Body of pancreas (tissue), 4 donors: ENCODE measurements around the gene RAP1GAP2. TPM values are rescaled to one million over a fixed set of nuclear protein-coding genes. Genes with fewer than 3 reads are reported as not detected.
"Not testable (repeated sequence)": the region's sequence is repeated elsewhere in the genome, so short reads cannot be mapped to it uniquely, and the experiment has no call there.

Source experiments
- ATAC-seq: fragments of 150-250 bp; one replicate; pipeline ENCODE4 v1.9.1; 2016
- DNase-seq, 4 donors: peaks; one replicate each; pipeline ENCODE4 v3.0.0-alpha.2; 2019
- H3K27ac ChIP-seq, 4 donors: fragments of 200-600 bp; sonication (generic); 1 replicate in 3 of 4; 2 replicates in 1 of 4; pipeline versions ENCODE4 v1.5.1 to v1.6.1; 2016 to 2019; ENCODE audit warnings: mild to moderate bottlenecking in 1 of 4, mixed read lengths in 1 of 4, moderate library complexity in 1 of 4
- H3K27me3 ChIP-seq, 2 donors: fragments of 200-600 bp; sonication (generic); one replicate each; pipeline ENCODE4 v1.6.0; 2016; ENCODE audit warnings: mild to moderate bottlenecking in 1 of 2
- H3K36me3 ChIP-seq, 2 donors: fragments of 200-600 bp; sonication (generic); replicated peaks in 1 of 2; 2 replicates each; pipeline ENCODE4 v1.5.1; 2016; ENCODE audit warnings: low read depth in 2 of 2; ENCODE audit not compliant: insufficient read depth in 1 of 2
- H3K4me1 ChIP-seq: fragments of 200-600 bp; sonication (generic); one replicate; pipeline ENCODE4 v1.6.0; 2016
- H3K4me3 ChIP-seq, 2 donors: fragments of 200-600 bp; sonication (generic); 1 replicate in 1 of 2; 2 replicates in 1 of 2; pipeline ENCODE4 v1.5.1; 2016 to 2019
- H3K9me3 ChIP-seq, 3 donors: fragments of 200-600 bp; sonication (generic); 1 replicate in 2 of 3; 2 replicates in 1 of 3; pipeline ENCODE4 v1.5.1; 2016
- CTCF ChIP-seq, 7 experiments: fragments of 450-650 bp in 4 of 7; fragments of 200-600 bp in 3 of 7; sonication (generic) in 3 of 7; IDR thresholded peaks; one replicate each; pipeline ENCODE4 v1.5.1; 2016 to 2019; ENCODE audit warnings: antibody characterized with exemption in 7 of 7
- POLR2A ChIP-seq, 3 donors: fragments of 450-650 bp; IDR thresholded peaks; one replicate each; pipeline ENCODE4 v1.6.1; 2016; ENCODE audit warnings: antibody characterized with exemption in 3 of 3, mild to moderate bottlenecking in 2 of 3
- WGBS, 2 donors: methylation state at CpG; one replicate each; pipeline ENCODE4 v1.1.5; 2017; 5-methylcytosine and 5-hydroxymethylcytosine counted together
- intact Hi-C: fragments of 100-400 bp; cut with DNase I; formaldehyde crosslinking; loops from one replicate; pipeline ENCODE4 v1.15.1; 2023
- total RNA-seq, 2 donors: library from RNA; depleted of rRNA; stranded (reverse); fragments of >200 nt; gene quantifications; one replicate each; pipeline ENCODE4 v1.1.0, GENCODE V29; 2016

The RAP1GAP2 gene
- total RNA-seq, 2 donors from 2014 or later = 21.8 to 81.1 TPM

DNA sequence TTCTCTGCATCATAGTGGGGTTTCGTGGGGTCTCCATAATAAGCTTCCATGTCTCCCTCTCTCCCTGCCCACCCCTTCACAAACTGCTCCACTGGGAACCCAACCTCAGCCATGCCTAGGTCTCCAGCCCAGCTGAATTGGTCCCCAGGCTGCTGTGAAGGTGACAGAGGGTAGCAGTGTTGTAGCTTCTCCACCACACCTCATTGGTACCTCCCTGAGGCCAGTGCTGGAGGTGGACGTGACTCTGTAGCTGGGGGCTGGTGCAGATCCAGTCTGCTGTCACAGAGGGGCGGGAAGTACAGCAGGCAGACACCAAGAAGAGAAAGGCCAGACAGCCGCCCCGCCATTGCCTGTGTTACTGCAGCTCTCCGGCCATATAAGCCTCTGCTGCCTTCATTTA is 185.1 kb downstream of the RAP1GAP2 start:
- 91 to 94% methylated on average over 2 to 6 of the region's 6 CpGs for WGBS, 2 donors
- Histone ChIP-seq H3K4me3 (no peak overlapping the region), H3K27ac (no peak overlapping the region), H3K36me3 (peaks cover 0 to 16% of the 10 kb centered on the region in 2 donors), H3K9me3 (no peaks in the 10 kb centered on the region), H3K4me1 (no peaks in the 10 kb centered on the region), H3K27me3 (no peaks in the 10 kb centered on the region)
- intact Hi-C loops = no loop called here
- TF ChIP-seq CTCF (IDR thresholded peaks at IDR 0.05) (no peak), POLR2A (IDR thresholded peaks at IDR 0.05) (no peak)
- no peak for DNase-seq
- no peak for ATAC-seq

DNA sequence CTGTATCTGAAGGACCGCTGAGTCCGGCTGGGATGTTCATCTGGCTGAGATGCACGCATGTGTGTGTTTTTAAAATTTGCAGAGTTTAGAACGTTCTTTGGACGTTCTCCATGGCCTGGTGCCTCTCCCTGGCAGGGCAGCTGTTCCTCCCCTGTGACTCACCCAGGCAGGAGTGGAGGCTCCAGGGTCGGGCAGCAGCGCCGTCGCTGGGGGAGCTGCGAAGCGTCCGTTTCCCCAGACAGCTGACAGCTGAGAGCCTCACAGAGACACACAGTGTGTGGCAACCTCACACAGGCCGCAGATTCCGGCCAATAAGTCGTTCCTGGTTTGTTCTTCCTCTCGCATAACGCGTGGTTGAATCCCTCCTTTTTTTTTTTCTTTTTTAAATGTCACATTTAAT is 186.6 kb downstream of the RAP1GAP2 start:
- TF ChIP-seq CTCF (IDR thresholded peaks at IDR 0.05) (no peak), POLR2A (IDR thresholded peaks at IDR 0.05) (no peak)
- Histone ChIP-seq H3K4me3 (no peak overlapping the region), H3K27me3 (no peaks in the 10 kb centered on the region), H3K9me3 (no peaks in the 10 kb centered on the region), H3K27ac (no peak overlapping the region), H3K36me3 (peaks cover 0 to 20% of the 10 kb centered on the region in 2 donors), H3K4me1 (no peaks in the 10 kb centered on the region)
- ATAC-seq (peak; percentile 76), DNase-seq (peak in 3 of 4 donors; percentile 53 to 64 (median 54))
- intact Hi-C loops = no loop called here
- WGBS, 2 donors = 77 to 84% methylated on average over 18 of the region's 18 CpGs

GRCh38 chr17:2983255-2983654 is 187.0 kb downstream of the RAP1GAP2 start:
- no peak for ATAC-seq
- H3K27ac ChIP-seq = no peak overlapping the region
- no peak for TF ChIP-seq POLR2A (IDR thresholded peaks at IDR 0.05)
- TF ChIP-seq CTCF (IDR thresholded peaks at IDR 0.05) = no peak
- intact Hi-C loops = no loop called here
- H3K4me1 ChIP-seq = no peaks in the 10 kb centered on the region
- no peak overlapping the region for H3K4me3 ChIP-seq
- no peak for DNase-seq
- 82 to 84% methylated on average over 9 of the region's 9 CpGs for WGBS, 2 donors
- H3K36me3 ChIP-seq = peaks cover 0 to 20% of the 10 kb centered on the region in 2 donors
- H3K27me3 ChIP-seq = no peaks in the 10 kb centered on the region
- H3K9me3 ChIP-seq = no peaks in the 10 kb centered on the region

DNA sequence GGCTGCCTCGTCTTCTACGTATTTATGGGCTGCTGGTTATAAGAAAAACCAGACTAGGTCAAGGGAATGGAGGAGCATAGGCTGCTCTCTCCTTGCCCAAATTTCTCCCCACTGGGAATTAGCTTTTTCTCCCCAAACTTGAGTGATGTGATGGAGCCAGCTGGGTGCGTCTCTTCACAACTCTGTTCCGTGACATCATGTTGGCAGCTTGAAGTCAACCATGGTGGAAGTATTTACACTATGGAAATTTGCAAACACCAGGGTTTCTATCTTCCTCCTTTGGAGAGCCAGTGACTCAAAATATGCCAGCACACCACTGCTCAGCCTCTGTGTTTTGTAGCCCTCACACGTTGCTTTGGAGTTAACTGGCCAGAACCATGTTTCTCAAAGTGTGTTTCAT is 189.1 kb downstream of the RAP1GAP2 start:
- DNase-seq (no peak), ATAC-seq (no peak)
- Histone ChIP-seq H3K9me3 (no peaks in the 10 kb centered on the region), H3K27me3 (no peaks in the 10 kb centered on the region), H3K4me1 (no peaks in the 10 kb centered on the region), H3K4me3 (no peak overlapping the region), H3K36me3 (peaks cover 0 to 20% of the 10 kb centered on the region in 2 donors), H3K27ac (no peak overlapping the region)
- 90 to 93% methylated on average over 5 of the region's 5 CpGs for WGBS, 2 donors
- intact Hi-C loops = no loop called here
- TF ChIP-seq CTCF (IDR thresholded peaks at IDR 0.05) (no peak), POLR2A (IDR thresholded peaks at IDR 0.05) (no peak)

DNA sequence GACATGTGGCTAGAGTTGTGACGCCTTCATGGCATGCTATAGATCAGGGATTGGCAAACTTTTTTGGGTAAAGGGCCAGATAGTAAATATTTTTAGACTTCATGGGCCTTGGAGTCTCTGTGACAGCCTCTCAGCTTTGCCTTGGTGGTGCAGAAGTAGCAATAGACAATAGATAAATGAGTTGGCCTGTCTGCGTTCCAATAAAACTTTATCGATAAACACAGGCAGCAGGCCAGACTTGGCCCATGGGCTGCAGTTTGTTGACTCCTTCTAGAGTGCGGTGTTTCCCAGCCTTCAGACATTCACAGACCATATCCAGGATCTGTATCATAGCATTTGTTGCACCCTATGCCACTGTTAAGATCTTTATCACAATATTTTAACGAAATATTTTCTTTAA is 190.7 kb downstream of the RAP1GAP2 start:
- Histone ChIP-seq H3K4me3 (no peak overlapping the region), H3K27me3 (no peaks in the 10 kb centered on the region), H3K9me3 (no peaks in the 10 kb centered on the region), H3K27ac (no peak overlapping the region), H3K4me1 (no peaks in the 10 kb centered on the region), H3K36me3 (peaks cover 0 to 23% of the 10 kb centered on the region in 2 donors)
- ATAC-seq (no peak), DNase-seq (no peak)
- 92 to 96% methylated on average over 5 of the region's 5 CpGs for WGBS, 2 donors
- intact Hi-C loops = no loop called here
- TF ChIP-seq CTCF (IDR thresholded peaks at IDR 0.05) = no peak
- no peak for TF ChIP-seq POLR2A (IDR thresholded peaks at IDR 0.05)

GRCh38 chr17:2989396-2989795 is 193.2 kb downstream of the RAP1GAP2 start:
- WGBS, 2 donors = 88 to 95% methylated on average over 11 of the region's 11 CpGs
- H3K27ac ChIP-seq, ATAC-seq, DNase-seq, intact Hi-C loops, H3K4me1 ChIP-seq, H3K4me3 ChIP-seq, H3K9me3 ChIP-seq, H3K27me3 ChIP-seq: not testable (repeated sequence)
- H3K36me3 ChIP-seq = peaks cover 0 to 23% of the 10 kb centered on the region in 2 donors
